Upper lobe of left lung (tissue), 4 donors: ENCODE results near the gene AKTIP.

ENCODE experiments used
- CTCF ChIP-seq, 6 experiments: fragments of 450-650 bp in 4 of 6; fragments of 200-600 bp in 2 of 6; sonication (generic) in 2 of 6; IDR thresholded peaks; one replicate each; pipeline ENCODE4 v1.5.1; 2016 to 2019; ENCODE audit warnings: antibody characterized with exemption in 6 of 6
- POLR2AphosphoS5 ChIP-seq, 2 donors: sonication (generic); formaldehyde crosslinking; IDR thresholded peaks; one replicate each; pipeline ENCODE4 v1.5.1; 2017; ENCODE audit warnings: antibody characterized with exemption in 2 of 2

DNA sequence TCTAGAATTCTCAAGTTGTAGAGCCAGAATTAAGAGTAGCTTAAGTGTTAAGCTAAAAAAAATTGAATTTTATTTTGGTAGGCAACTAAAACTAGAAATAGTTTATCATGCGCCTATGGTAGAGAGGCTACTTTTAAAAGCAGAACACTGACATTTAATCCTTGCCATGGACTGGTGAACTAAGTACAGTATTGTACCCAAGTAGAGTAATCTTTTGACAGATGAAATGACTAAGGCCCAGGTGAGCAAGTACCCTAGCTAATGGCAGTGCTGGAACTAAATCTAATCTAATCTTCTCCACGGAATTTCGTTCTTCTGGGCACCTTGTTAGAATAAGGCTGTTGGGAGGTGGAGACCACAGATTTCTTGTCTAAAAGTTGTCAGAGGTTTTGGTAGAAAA, 56.9 kb downstream of the AKTIP start:
- TF ChIP-seq CTCF (IDR thresholded peaks at IDR 0.05) (no peak), POLR2AphosphoS5 (IDR thresholded peaks at IDR 0.05) (no peak)
